Trophoblast cell (in vitro differentiated cells and primary cell): ENCODE results near the gene PLEKHG4B.

Source experiments
- DNase-seq, 2 donors: peaks; one replicate each; pipeline ENCODE4 v3.0.0-alpha.2; 2016
- H2AFZ ChIP-seq: 2 replicates; pipeline ENCODE4 v1.6.1; 2013; ENCODE audit warnings: low read length, moderate library complexity, mild to moderate bottlenecking; ENCODE audit not compliant: insufficient read depth, poor library complexity
- H2AK5ac ChIP-seq: 2 replicates; pipeline ENCODE4 v1.6.1; 2013; ENCODE audit warnings: mild to moderate bottlenecking, low read length
- H2BK120ac ChIP-seq: 2 replicates; pipeline ENCODE4 v1.6.1; 2013; ENCODE audit warnings: low read length, mild to moderate bottlenecking, moderate library complexity; ENCODE audit not compliant: insufficient read depth, poor library complexity
- H2BK12ac ChIP-seq: 2 replicates; pipeline ENCODE4 v1.6.1; 2013; ENCODE audit warnings: mild to moderate bottlenecking, low read length, moderate library complexity
- H2BK5ac ChIP-seq: 2 replicates; pipeline ENCODE4 v1.6.1; 2013; ENCODE audit warnings: low read length, low read depth, moderate library complexity, mild to moderate bottlenecking; ENCODE audit not compliant: poor library complexity
- H3K14ac ChIP-seq: 2 replicates; pipeline ENCODE4 v1.6.1; 2013; ENCODE audit warnings: mild to moderate bottlenecking, low read length
- H3K18ac ChIP-seq: 2 replicates; pipeline ENCODE4 v1.6.1; 2013; ENCODE audit warnings: mild to moderate bottlenecking, low read length
- H3K23ac ChIP-seq: 2 replicates; pipeline ENCODE4 v1.6.1; 2013; ENCODE audit warnings: low read length
- H3K27ac ChIP-seq: 2 replicates; pipeline ENCODE4 v1.5.1; 2013; ENCODE audit warnings: low read depth, mild to moderate bottlenecking, inconsistent platforms, low read length, moderate library complexity
- H3K27me3 ChIP-seq: 2 replicates; pipeline ENCODE4 v1.6.1; 2013; ENCODE audit warnings: inconsistent platforms, mild to moderate bottlenecking, low read length, moderate library complexity; ENCODE audit not compliant: insufficient read depth
- H3K36me3 ChIP-seq, 2 experiments: 1 replicate in 1 of 2; 2 replicates in 1 of 2; pipeline ENCODE4 v1.6.1; 2013; ENCODE audit warnings: low read length in 2 of 2, mild to moderate bottlenecking in 2 of 2, moderate library complexity in 1 of 2; ENCODE audit not compliant: insufficient read depth in 2 of 2, control insufficient read depth in 1 of 2
- H3K4ac ChIP-seq: 2 replicates; pipeline ENCODE4 v1.6.1; 2013; ENCODE audit warnings: low read depth, mild to moderate bottlenecking, low read length, moderate library complexity
- H3K4me1 ChIP-seq, 2 experiments: 1 replicate in 1 of 2; 2 replicates in 1 of 2; pipeline ENCODE4 v1.6.1; 2013; ENCODE audit warnings: low read length in 2 of 2, mild to moderate bottlenecking in 2 of 2, moderate library complexity in 1 of 2; ENCODE audit not compliant: insufficient read depth in 2 of 2, control insufficient read depth in 1 of 2
- H3K4me2 ChIP-seq: 2 replicates; pipeline ENCODE4 v1.6.1; 2013; ENCODE audit warnings: inconsistent platforms, mild to moderate bottlenecking, low read length, moderate library complexity
- H3K4me3 ChIP-seq: 2 replicates; pipeline ENCODE4 v1.5.1; 2013; ENCODE audit warnings: mild to moderate bottlenecking, low read depth, low read length, inconsistent platforms
- H3K79me1 ChIP-seq: one replicate; pipeline ENCODE4 v1.6.1; 2013; ENCODE audit warnings: low read length
- H3K79me2 ChIP-seq: 2 replicates; pipeline ENCODE4 v1.6.1; 2013; ENCODE audit warnings: low read length, mild to moderate bottlenecking; ENCODE audit not compliant: control insufficient read depth, insufficient read depth, poor library complexity
- H3K9ac ChIP-seq: 2 replicates; pipeline ENCODE4 v1.6.1; 2013; ENCODE audit warnings: mild to moderate bottlenecking, low read length
- H3K9me3 ChIP-seq: 2 replicates; pipeline ENCODE4 v1.6.1; 2013; ENCODE audit warnings: low read depth, mild to moderate bottlenecking, control low read depth, inconsistent platforms, low read length; ENCODE audit not compliant: insufficient read depth
- H4K12ac ChIP-seq: 2 replicates; pipeline ENCODE4 v1.6.1; 2013; ENCODE audit warnings: low read depth, mild to moderate bottlenecking, low read length, moderate library complexity
- H4K8ac ChIP-seq: 2 replicates; pipeline ENCODE4 v1.6.1; 2013; ENCODE audit warnings: low read depth, mild to moderate bottlenecking, low read length, moderate library complexity
- H4K91ac ChIP-seq: one replicate; pipeline ENCODE4 v1.6.1; 2013; ENCODE audit warnings: low read depth, mild to moderate bottlenecking, low read length, moderate library complexity
- WGBS: extraction: QIAGEN DNeasy Blood & Tissue Kit; methylation state at CpG from one replicate; pipeline ENCODE4 v1.1.7; 2013; ENCODE audit warnings: missing lambda C conversion rate; ENCODE audit not compliant: insufficient read length, insufficient coverage; ENCODE audit errors: extremely low coverage; 5-methylcytosine and 5-hydroxymethylcytosine counted together

PLEKHG4B gene

DNA sequence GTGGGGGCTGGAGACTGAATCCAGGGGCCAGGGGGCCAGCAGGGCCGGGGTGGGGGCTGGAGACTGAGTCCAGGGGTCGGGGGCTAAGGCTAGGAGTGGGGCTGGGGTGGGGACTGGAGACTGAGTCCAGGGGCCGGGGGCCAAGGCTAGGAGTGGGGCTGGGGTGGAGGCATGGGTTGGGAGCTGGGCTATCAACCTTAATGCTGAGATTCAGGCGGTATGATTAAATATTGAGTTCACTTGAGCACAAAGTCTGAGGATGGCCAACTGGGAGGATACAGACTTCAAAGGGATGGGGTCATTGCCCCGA, 82.3 kb downstream of the PLEKHG4B start:
- Histone ChIP-seq H4K91ac (no peak overlapping the region), H3K23ac (no peak overlapping the region), H3K4me1 (peaks cover 14% of the 10 kb centered on the region in 2 experiments), H3K36me3 (peaks cover 57 to 59% of the 10 kb centered on the region in 2 experiments), H3K27ac (no peak overlapping the region), H2BK5ac (no peak overlapping the region), H3K79me2 (no peaks in the 10 kb centered on the region), H2BK120ac (no peak overlapping the region), H2AFZ (no peak overlapping the region), H3K4ac (no peak overlapping the region), H2AK5ac (no peak overlapping the region), H3K9me3 (no peaks in the 10 kb centered on the region), H2BK12ac (no peak overlapping the region), H3K79me1 (peaks cover 3% of the 10 kb centered on the region), H3K18ac (no peak overlapping the region), H4K12ac (no peak overlapping the region), H3K4me2 (no peak overlapping the region), H3K14ac (no peak overlapping the region), H3K4me3 (no peak overlapping the region), H3K27me3 (no peaks in the 10 kb centered on the region), H3K9ac (no peak overlapping the region), H4K8ac (no peak overlapping the region)
- DNase-seq: no peak
- WGBS: no CpG with 5 or more reads among the region's 5 CpGs

DNA sequence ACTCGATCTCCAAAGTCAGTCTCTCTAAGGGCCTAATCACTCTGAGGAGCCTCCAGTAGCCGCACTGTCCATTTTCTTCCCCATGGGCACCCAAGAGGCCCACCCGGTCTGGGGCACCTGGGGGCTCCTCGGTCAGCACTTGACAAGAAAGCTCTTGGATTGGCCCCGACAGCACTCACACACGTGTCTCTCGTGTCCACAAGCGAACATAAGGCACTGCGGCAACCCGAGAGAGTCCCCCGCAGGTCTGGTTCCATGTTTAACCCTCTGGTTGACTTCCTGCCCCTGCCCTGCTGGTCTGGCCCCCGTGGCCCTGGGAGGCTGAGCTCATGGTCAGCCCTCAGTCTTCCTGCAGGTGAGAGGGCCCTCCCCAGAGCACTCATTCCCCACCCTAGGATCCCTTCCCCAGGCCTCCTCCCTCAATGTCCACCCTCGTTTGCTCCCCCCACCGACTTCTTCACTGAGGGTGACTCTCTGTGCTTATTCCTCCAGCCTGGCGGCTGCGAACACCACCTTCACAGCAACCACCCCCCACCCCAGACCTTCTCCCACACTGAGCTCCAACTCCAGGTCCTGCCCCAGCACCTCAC, 83.0 kb downstream of the PLEKHG4B start:
- no peak overlapping the region for H3K4ac ChIP-seq
- peaks cover 17% of the 10 kb centered on the region in 2 experiments for H3K4me1 ChIP-seq
- no peak overlapping the region for H3K4me3 ChIP-seq
- no peak for DNase-seq
- no peak overlapping the region for H2BK5ac ChIP-seq
- H4K12ac ChIP-seq: no peak overlapping the region
- H3K23ac ChIP-seq: peak overlapping the region; percentile 31
- H3K79me2 ChIP-seq: no peaks in the 10 kb centered on the region
- peaks cover 53 to 55% of the 10 kb centered on the region in 2 experiments for H3K36me3 ChIP-seq
- H3K9me3 ChIP-seq: no peaks in the 10 kb centered on the region
- peak overlapping the region; percentile 35 for H3K14ac ChIP-seq
- no peak overlapping the region for H2AK5ac ChIP-seq
- H3K9ac ChIP-seq: no peak overlapping the region
- no peak overlapping the region for H4K8ac ChIP-seq
- no peak overlapping the region for H2BK12ac ChIP-seq
- H3K27ac ChIP-seq: peak overlapping the region; percentile 21
- H3K79me1 ChIP-seq: peaks cover 3% of the 10 kb centered on the region
- H3K27me3 ChIP-seq: no peaks in the 10 kb centered on the region
- no peak overlapping the region for H3K18ac ChIP-seq
- no CpG with 5 or more reads among the region's 16 CpGs for WGBS
- peak overlapping the region; percentile 17 for H4K91ac ChIP-seq
- H2BK120ac ChIP-seq: no peak overlapping the region
- H3K4me2 ChIP-seq: no peak overlapping the region
- H2AFZ ChIP-seq: no peak overlapping the region

DNA sequence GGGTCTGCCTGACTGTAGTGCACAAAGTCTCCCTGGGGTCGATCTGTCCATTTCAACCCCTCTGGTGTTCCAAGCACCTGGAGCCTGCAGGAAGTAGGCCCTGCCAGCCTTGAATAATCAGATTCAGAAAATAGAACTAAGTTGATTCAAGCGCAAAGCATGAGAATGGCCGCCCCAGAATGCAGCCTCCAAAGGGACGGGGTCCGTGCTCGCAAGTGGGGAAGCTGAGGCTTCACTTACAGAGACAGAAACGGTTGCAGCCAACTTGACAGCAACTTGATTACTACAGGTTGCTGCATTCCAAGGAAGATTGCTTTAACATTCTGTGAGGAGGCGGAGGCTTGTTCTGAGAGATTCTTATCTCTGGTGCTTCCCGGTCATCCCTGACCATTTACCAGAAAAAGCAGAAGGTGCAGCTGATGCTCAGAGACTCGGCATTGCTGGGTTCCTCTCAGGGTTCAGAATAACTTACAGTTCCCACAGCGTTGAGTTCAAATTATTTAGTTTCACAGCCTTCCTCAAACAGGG, 84.4 kb downstream of the PLEKHG4B start:
- Histone ChIP-seq H3K79me2 (no peaks in the 10 kb centered on the region), H3K9me3 (no peaks in the 10 kb centered on the region), H3K79me1 (peaks cover 3% of the 10 kb centered on the region), H3K36me3 (peaks cover 49 to 50% of the 10 kb centered on the region in 2 experiments), H4K12ac (no peak overlapping the region), H3K4me2 (no peak overlapping the region), H2BK120ac (no peak overlapping the region), H2AK5ac (no peak overlapping the region), H3K4ac (no peak overlapping the region), H3K23ac (no peak overlapping the region), H2BK12ac (no peak overlapping the region), H2AFZ (no peak overlapping the region), H3K27me3 (no peaks in the 10 kb centered on the region), H3K27ac (no peak overlapping the region), H3K9ac (no peak overlapping the region), H4K91ac (no peak overlapping the region), H3K18ac (no peak overlapping the region), H3K4me1 (peaks cover 23 to 24% of the 10 kb centered on the region in 2 experiments), H4K8ac (no peak overlapping the region), H3K14ac (no peak overlapping the region), H3K4me3 (no peak overlapping the region), H2BK5ac (no peak overlapping the region)
- no CpG with 5 or more reads among the region's 11 CpGs for WGBS
- DNase-seq: peak; percentile 38 to 80

DNA sequence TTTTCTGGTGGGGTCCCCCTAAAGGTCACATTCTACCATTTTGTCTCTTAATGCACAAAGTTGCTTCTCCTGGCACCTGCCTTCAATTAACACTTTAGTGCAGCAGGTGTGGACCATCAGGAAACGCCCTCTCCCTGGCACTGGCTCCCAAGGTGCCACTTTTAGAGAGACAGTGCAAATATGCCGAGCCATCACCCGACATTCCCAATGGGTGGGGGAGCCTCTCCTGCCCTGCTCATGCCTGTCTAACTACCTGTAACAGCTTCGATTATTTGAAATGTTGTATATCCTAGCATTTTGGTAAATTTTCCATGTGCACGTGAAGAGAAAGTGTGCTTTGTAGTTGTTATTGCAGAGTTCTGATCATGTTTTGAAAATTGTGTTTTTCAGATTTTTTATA, 86.1 kb downstream of the PLEKHG4B start:
- H4K91ac ChIP-seq: no peak overlapping the region
- H2BK5ac ChIP-seq: no peak overlapping the region
- DNase-seq: no peak

More for the DNA sequence above, 86.1 kb downstream of the PLEKHG4B start:
- no peak overlapping the region for H4K12ac ChIP-seq
- WGBS: no CpG with 5 or more reads among the region's 5 CpGs
- no peak overlapping the region for H2AK5ac ChIP-seq
- H3K9ac ChIP-seq: no peak overlapping the region
- H3K14ac ChIP-seq: no peak overlapping the region
- no peak overlapping the region for H2BK120ac ChIP-seq
- no peak overlapping the region for H3K18ac ChIP-seq
- H3K9me3 ChIP-seq: no peaks in the 10 kb centered on the region
- H3K4me3 ChIP-seq: no peak overlapping the region
- no peak overlapping the region for H4K8ac ChIP-seq
- H3K4ac ChIP-seq: no peak overlapping the region
- no peak overlapping the region for H3K27ac ChIP-seq
- no peak overlapping the region for H2AFZ ChIP-seq
- no peak overlapping the region for H3K4me2 ChIP-seq
- peaks cover 3% of the 10 kb centered on the region for H3K79me1 ChIP-seq
- no peaks in the 10 kb centered on the region for H3K79me2 ChIP-seq
- H3K4me1 ChIP-seq: peaks cover 23 to 24% of the 10 kb centered on the region in 2 experiments
- no peaks in the 10 kb centered on the region for H3K27me3 ChIP-seq
- H2BK12ac ChIP-seq: no peak overlapping the region
- no peak overlapping the region for H3K23ac ChIP-seq
- H3K36me3 ChIP-seq: peaks cover 48 to 49% of the 10 kb centered on the region in 2 experiments
